ENCODE data around the gene NHEJ1.

Gene NHEJ1

DNA sequence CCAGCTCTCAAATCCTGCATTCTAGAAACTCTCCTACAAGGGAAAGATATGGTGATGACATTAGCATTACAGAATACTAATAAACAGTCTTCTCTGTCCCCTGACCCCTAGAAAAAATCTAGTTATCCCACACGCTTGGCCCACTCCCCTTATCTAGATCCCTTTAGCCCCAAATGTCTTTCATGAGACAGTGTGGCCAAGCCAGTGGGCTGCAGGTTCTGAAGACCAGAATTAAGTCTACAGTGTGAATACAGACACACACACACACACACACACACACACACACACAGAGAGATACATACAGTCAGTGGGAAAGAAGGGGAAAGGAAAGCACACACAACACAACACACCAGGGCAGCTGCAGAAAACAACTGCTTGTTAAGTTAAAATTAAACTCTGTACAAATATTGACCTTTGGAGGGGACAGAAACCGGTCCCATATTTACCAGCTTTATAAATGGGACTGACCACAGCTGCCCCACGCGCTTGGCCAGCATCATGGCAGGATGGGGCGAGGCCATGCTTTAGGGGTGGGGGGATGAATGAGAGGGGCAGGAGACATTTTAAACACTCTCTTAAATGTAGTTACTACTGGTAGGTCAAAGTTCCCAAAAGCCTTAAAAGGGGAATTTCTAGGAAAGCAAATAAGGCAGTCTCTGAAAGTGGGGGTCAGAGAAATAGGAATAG is 49.1 kb downstream of the NHEJ1 start:
- Histone ChIP-seq H3K9me3 (ENCODE audit: control insufficient read depth in 1 of 2, low read length in 2 of 2) (no peaks in the 10 kb centered on the region), H3K4me3 (ENCODE audit: low read depth in 1 of 2, low read length in 2 of 2) (no peak overlapping the region), H3K27ac (ENCODE audit: low read depth, low read length) (no peak overlapping the region), H3K4me1 (ENCODE audit: control insufficient read depth in 1 of 2, insufficient read depth in 2 of 2, low read length in 2 of 2) (peaks cover 46 to 47% of the 10 kb centered on the region in 2 donors), H3K9ac (ENCODE audit: low read depth in 1 of 2, low read length in 2 of 2) (no peak overlapping the region), H3K27me3 (ENCODE audit: control insufficient read depth in 1 of 2, insufficient read depth in 2 of 2, low read length in 2 of 2) (no peaks in the 10 kb centered on the region), H3K36me3 (ENCODE audit: control insufficient read depth in 1 of 2, insufficient read depth in 2 of 2, low read length in 2 of 2) (no peaks in the 10 kb centered on the region)

DNA sequence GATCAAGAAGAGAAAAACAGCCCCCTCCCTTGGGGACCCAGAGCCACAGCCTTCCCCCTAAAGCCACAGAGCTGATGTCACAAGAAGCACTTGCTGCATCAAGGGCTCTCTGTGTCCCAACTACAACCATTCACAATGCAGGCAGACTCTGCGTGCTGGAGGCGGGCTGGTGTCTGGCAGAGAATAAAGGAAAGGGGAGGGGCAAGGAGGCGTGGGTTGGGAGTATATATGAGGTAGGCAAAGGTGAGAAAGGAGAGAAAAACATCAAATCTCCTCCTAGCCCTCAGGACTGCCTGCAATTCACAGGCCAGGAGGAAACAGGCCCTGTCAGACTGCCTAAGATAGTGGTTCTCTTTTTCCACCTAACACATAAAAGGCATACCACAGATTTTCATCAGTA is 51.1 kb downstream of the NHEJ1 start:
- Histone ChIP-seq H3K9ac (ENCODE audit: low read depth in 1 of 2, low read length in 2 of 2) (no peak overlapping the region), H3K36me3 (ENCODE audit: control insufficient read depth in 1 of 2, insufficient read depth in 2 of 2, low read length in 2 of 2) (no peaks in the 10 kb centered on the region), H3K4me3 (ENCODE audit: low read depth in 1 of 2, low read length in 2 of 2) (no peak overlapping the region), H3K27me3 (ENCODE audit: control insufficient read depth in 1 of 2, insufficient read depth in 2 of 2, low read length in 2 of 2) (no peaks in the 10 kb centered on the region), H3K9me3 (ENCODE audit: control insufficient read depth in 1 of 2, low read length in 2 of 2) (no peaks in the 10 kb centered on the region), H3K4me1 (ENCODE audit: control insufficient read depth in 1 of 2, insufficient read depth in 2 of 2, low read length in 2 of 2) (peaks cover 43 to 47% of the 10 kb centered on the region in 2 donors), H3K27ac (ENCODE audit: low read depth, low read length) (no peak overlapping the region)

DNA sequence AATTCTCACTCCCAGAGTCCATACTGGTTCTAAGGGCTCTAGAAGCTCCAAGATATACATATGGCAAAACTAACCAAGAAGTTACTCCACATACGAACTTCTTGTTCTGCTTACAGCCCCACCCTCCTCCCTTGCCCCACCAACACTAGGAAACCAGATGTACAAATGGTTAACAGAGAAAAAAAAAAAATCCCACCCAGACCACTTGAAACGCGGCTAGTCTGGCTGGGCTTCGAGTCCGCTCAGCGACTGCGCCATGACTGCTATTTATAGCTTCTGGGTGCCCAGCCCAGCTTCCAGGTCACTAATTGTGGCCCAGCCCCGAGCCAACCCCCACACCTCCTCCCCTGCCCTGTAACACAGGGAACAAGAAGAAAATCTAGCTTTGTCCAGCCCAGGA is 52.9 kb downstream of the NHEJ1 start:
- Histone ChIP-seq H3K27me3 (ENCODE audit: control insufficient read depth in 1 of 2, insufficient read depth in 2 of 2, low read length in 2 of 2) (no peaks in the 10 kb centered on the region), H3K9me3 (ENCODE audit: control insufficient read depth in 1 of 2, low read length in 2 of 2) (no peaks in the 10 kb centered on the region), H3K9ac (ENCODE audit: low read depth in 1 of 2, low read length in 2 of 2) (no peak overlapping the region), H3K36me3 (ENCODE audit: control insufficient read depth in 1 of 2, insufficient read depth in 2 of 2, low read length in 2 of 2) (no peaks in the 10 kb centered on the region), H3K27ac (ENCODE audit: low read depth, low read length) (no peak overlapping the region), H3K4me3 (ENCODE audit: low read depth in 1 of 2, low read length in 2 of 2) (no peak overlapping the region), H3K4me1 (ENCODE audit: control insufficient read depth in 1 of 2, insufficient read depth in 2 of 2, low read length in 2 of 2) (peaks cover 41 to 44% of the 10 kb centered on the region in 2 donors)

- Histone ChIP-seq H3K9me3 (ENCODE audit: control insufficient read depth in 1 of 2, low read length in 2 of 2) (no peaks in the 10 kb centered on the region), H3K4me1 (ENCODE audit: control insufficient read depth in 1 of 2, insufficient read depth in 2 of 2, low read length in 2 of 2) (peaks cover 26 to 30% of the 10 kb centered on the region in 2 donors), H3K27ac (ENCODE audit: low read depth, low read length) (no peak overlapping the region), H3K27me3 (ENCODE audit: control insufficient read depth in 1 of 2, insufficient read depth in 2 of 2, low read length in 2 of 2) (no peaks in the 10 kb centered on the region), H3K9ac (ENCODE audit: low read depth in 1 of 2, low read length in 2 of 2) (no peak overlapping the region), H3K36me3 (ENCODE audit: control insufficient read depth in 1 of 2, insufficient read depth in 2 of 2, low read length in 2 of 2) (no peaks in the 10 kb centered on the region), H3K4me3 (ENCODE audit: low read depth in 1 of 2, low read length in 2 of 2) (no peak overlapping the region)
Measured at GRCh38 chr2:219106251-219106650, 54.4 kb downstream of the NHEJ1 start.

DNA sequence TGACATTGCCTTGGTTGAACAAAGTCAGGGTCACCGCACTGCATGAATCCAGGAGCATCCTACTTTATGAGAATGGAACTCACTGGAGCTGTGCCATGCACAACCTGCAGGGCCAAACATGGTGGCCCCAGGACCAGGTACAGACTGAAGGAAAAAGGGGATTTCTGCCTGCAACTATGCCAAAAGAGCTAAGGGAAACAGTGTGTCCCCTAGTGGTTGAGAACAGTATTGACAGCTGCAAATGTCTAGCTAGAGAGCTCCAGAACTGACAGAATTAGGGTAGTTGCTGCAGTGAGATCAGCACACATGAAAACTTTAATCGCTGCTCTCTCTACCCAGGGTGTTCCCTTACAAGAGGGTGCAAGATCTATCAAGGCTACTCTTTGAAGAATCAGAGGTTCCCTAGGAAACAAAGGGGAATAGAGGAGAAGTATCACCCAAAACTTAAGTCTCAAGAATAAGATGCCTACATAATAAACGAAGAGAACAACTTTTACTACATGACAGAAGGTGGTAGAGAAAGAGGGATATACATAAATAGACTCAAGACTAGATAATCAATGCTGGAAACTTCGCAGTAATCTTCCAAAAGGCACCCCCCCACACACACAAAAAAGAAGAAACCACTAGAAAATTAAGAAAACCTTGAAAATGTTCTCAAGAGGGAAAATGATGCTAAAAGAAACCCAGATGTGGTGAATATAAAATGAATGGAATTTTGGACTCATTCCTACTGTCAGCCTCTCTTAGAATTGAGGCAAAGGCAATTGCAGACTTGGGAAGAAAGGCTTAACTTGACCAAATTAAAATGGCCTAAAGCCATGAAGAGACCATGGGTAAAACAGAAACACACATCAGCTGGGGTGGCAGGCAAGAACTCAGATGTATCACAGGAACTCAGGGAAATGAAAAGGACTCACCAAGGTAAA is 56.2 kb downstream of the NHEJ1 start:
- no peaks in the 10 kb centered on the region for H3K36me3 ChIP-seq (ENCODE audit: control insufficient read depth in 1 of 2, insufficient read depth in 2 of 2, low read length in 2 of 2)
- peaks cover 12 to 17% of the 10 kb centered on the region in 2 donors for H3K4me1 ChIP-seq (ENCODE audit: control insufficient read depth in 1 of 2, insufficient read depth in 2 of 2, low read length in 2 of 2)
- H3K9ac ChIP-seq (ENCODE audit: low read depth in 1 of 2, low read length in 2 of 2): no peak overlapping the region
- no peak overlapping the region for H3K27ac ChIP-seq (ENCODE audit: low read depth, low read length)
- no peak overlapping the region for H3K4me3 ChIP-seq (ENCODE audit: low read depth in 1 of 2, low read length in 2 of 2)
- H3K9me3 ChIP-seq (ENCODE audit: control insufficient read depth in 1 of 2, low read length in 2 of 2): no peaks in the 10 kb centered on the region
- no peaks in the 10 kb centered on the region for H3K27me3 ChIP-seq (ENCODE audit: control insufficient read depth in 1 of 2, insufficient read depth in 2 of 2, low read length in 2 of 2)

DNA sequence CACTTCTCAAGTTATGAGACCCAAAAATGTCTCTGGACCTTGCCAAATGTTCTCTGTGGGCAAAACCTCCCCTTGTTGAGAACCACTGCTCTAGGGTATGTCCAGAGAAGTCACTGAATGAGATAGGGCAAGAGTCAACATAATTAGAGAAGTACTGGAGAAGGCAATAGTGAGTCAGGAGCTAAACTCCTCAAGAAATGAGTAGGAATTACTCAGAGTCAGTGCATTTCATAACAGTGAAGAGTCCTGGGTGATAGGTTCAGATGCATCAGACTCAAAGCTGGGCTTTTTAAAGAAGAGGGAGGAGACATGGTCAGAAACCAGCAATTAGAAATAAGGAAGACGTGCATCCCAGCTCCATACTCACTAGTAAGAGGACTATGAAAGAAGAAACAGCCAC is 61.3 kb downstream of the NHEJ1 start:
- H3K9ac ChIP-seq (ENCODE audit: low read depth in 1 of 2, low read length in 2 of 2): no peak overlapping the region
- H3K4me3 ChIP-seq (ENCODE audit: low read depth in 1 of 2, low read length in 2 of 2): no peak overlapping the region
- no peaks in the 10 kb centered on the region for H3K27me3 ChIP-seq (ENCODE audit: control insufficient read depth in 1 of 2, insufficient read depth in 2 of 2, low read length in 2 of 2)
- H3K27ac ChIP-seq (ENCODE audit: low read depth, low read length): no peak overlapping the region
- H3K4me1 ChIP-seq (ENCODE audit: control insufficient read depth in 1 of 2, insufficient read depth in 2 of 2, low read length in 2 of 2): peaks cover 10 to 25% of the 10 kb centered on the region in 2 donors
- H3K36me3 ChIP-seq (ENCODE audit: control insufficient read depth in 1 of 2, insufficient read depth in 2 of 2, low read length in 2 of 2): peaks cover 0 to 6% of the 10 kb centered on the region in 2 donors
- no peaks in the 10 kb centered on the region for H3K9me3 ChIP-seq (ENCODE audit: control insufficient read depth in 1 of 2, low read length in 2 of 2)

GRCh38 chr2:219095406-219095935 is 65.1 kb downstream of the NHEJ1 start:
- peaks cover 10 to 31% of the 10 kb centered on the region in 2 donors for H3K4me1 ChIP-seq (ENCODE audit: control insufficient read depth in 1 of 2, insufficient read depth in 2 of 2, low read length in 2 of 2)
- no peak overlapping the region for H3K4me3 ChIP-seq (ENCODE audit: low read depth in 1 of 2, low read length in 2 of 2)
- no peaks in the 10 kb centered on the region for H3K27me3 ChIP-seq (ENCODE audit: control insufficient read depth in 1 of 2, insufficient read depth in 2 of 2, low read length in 2 of 2)
- no peak overlapping the region for H3K27ac ChIP-seq (ENCODE audit: low read depth, low read length)
- H3K9ac ChIP-seq (ENCODE audit: low read depth in 1 of 2, low read length in 2 of 2): no peak overlapping the region
- H3K9me3 ChIP-seq (ENCODE audit: control insufficient read depth in 1 of 2, low read length in 2 of 2): no peaks in the 10 kb centered on the region
- H3K36me3 ChIP-seq (ENCODE audit: control insufficient read depth in 1 of 2, insufficient read depth in 2 of 2, low read length in 2 of 2): peaks cover 0 to 6% of the 10 kb centered on the region in 2 donors

DNA sequence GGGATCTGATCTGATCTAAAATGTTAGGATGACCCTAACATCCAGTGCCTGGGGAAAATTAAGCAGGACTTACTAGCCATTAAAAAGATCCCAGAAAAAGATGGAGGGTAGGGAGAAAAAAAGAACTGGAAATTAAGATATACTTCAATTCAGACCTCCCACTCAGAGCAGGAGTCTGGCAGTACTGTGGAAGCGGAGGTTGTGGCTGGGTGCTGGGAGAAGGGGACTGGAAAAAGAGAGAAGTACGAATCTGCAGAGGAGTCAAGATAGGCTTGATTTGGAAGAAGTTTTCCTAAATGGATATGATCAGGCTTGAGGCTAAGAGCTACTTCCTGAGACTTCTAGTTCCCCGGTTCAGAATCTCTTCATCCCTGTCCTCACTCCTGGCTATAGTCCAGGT is 66.4 kb downstream of the NHEJ1 start:
- Histone ChIP-seq H3K9me3 (ENCODE audit: control insufficient read depth in 1 of 2, low read length in 2 of 2) (no peaks in the 10 kb centered on the region), H3K27ac (ENCODE audit: low read depth, low read length) (no peak overlapping the region), H3K36me3 (ENCODE audit: control insufficient read depth in 1 of 2, insufficient read depth in 2 of 2, low read length in 2 of 2) (peaks cover 0 to 11% of the 10 kb centered on the region in 2 donors), H3K27me3 (ENCODE audit: control insufficient read depth in 1 of 2, insufficient read depth in 2 of 2, low read length in 2 of 2) (no peaks in the 10 kb centered on the region), H3K4me3 (ENCODE audit: low read depth in 1 of 2, low read length in 2 of 2) (no peak overlapping the region), H3K9ac (ENCODE audit: low read depth in 1 of 2, low read length in 2 of 2) (no peak overlapping the region), H3K4me1 (ENCODE audit: control insufficient read depth in 1 of 2, insufficient read depth in 2 of 2, low read length in 2 of 2) (peaks cover 10 to 31% of the 10 kb centered on the region in 2 donors)

GRCh38 chr2:219090436-219091299 is 69.9 kb downstream of the NHEJ1 start:
- no peaks in the 10 kb centered on the region for H3K9me3 ChIP-seq (ENCODE audit: control insufficient read depth in 1 of 2, low read length in 2 of 2)
- H3K36me3 ChIP-seq (ENCODE audit: control insufficient read depth in 1 of 2, insufficient read depth in 2 of 2, low read length in 2 of 2): peaks cover 0 to 11% of the 10 kb centered on the region in 2 donors
- H3K27ac ChIP-seq (ENCODE audit: low read depth, low read length): no peak overlapping the region
- peaks cover under 1 to 22% of the 10 kb centered on the region in 2 donors for H3K4me1 ChIP-seq (ENCODE audit: control insufficient read depth in 1 of 2, insufficient read depth in 2 of 2, low read length in 2 of 2)
- H3K27me3 ChIP-seq (ENCODE audit: control insufficient read depth in 1 of 2, insufficient read depth in 2 of 2, low read length in 2 of 2): no peaks in the 10 kb centered on the region
- H3K4me3 ChIP-seq (ENCODE audit: low read depth in 1 of 2, low read length in 2 of 2): no peak overlapping the region
- H3K9ac ChIP-seq (ENCODE audit: low read depth in 1 of 2, low read length in 2 of 2): no peak overlapping the region
